Stomach smooth muscle (tissue), 2 donors: ENCODE data around the gene CES1.
"Not testable (repeated sequence)": the region's sequence is repeated elsewhere in the genome, so short reads cannot be mapped to it uniquely, and the experiment has no call there.

Source experiments
- H3K27ac ChIP-seq: one replicate; pipeline ENCODE4 v1.7.0; 2013; ENCODE audit warnings: mild to moderate bottlenecking, low read length, inconsistent platforms
- H3K27me3 ChIP-seq, 2 donors: one replicate each; pipeline ENCODE4 v1.7.0; 2013; ENCODE audit warnings: low read length in 2 of 2; ENCODE audit not compliant: insufficient read depth in 2 of 2, control insufficient read depth in 1 of 2
- H3K36me3 ChIP-seq, 2 donors: one replicate each; pipeline ENCODE4 v1.7.0; 2013; ENCODE audit warnings: low read length in 2 of 2; ENCODE audit not compliant: control insufficient read depth in 2 of 2, insufficient read depth in 2 of 2
- H3K4me1 ChIP-seq: one replicate; pipeline ENCODE4 v1.7.0; 2013; ENCODE audit warnings: low read length; ENCODE audit not compliant: control insufficient read depth, insufficient read depth
- H3K4me3 ChIP-seq, 2 donors: one replicate each; pipeline ENCODE4 v1.7.0; 2013; ENCODE audit warnings: low read length in 2 of 2
- H3K9ac ChIP-seq, 2 donors: one replicate each; pipeline ENCODE4 v1.7.0; 2013; ENCODE audit warnings: low read length in 2 of 2, mild to moderate bottlenecking in 1 of 2
- H3K9me3 ChIP-seq, 2 donors: one replicate each; pipeline ENCODE4 v1.7.0; 2013; ENCODE audit warnings: low read length in 2 of 2; ENCODE audit not compliant: control insufficient read depth in 2 of 2
- donor health status: healthy.
- donor health status: Pancreatic carcinoma.

Gene CES1

DNA sequence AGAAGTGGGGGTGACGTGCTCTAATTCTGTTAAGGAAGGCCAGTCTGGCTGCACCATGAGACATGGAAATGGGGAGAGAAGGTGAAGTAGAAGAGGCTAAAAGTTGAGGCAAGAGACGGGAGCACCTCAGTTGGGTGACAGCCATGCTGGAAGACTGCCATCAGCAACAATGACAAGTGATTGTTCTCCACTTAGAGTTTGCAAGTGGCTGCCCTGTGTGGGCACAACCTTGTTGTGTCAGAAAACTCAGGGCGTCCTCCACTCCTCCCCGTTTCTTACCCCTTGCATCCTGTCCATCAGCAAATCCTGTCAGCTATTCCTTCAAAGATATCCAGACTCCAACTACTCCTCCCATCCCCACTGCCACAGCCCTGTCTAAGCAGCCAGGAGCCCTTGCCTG lies 17.6 kb downstream of the CES1 start:
- H3K36me3 ChIP-seq, result peaks cover 0 to 2% of the 10 kb centered on the region in 2 donors

DNA sequence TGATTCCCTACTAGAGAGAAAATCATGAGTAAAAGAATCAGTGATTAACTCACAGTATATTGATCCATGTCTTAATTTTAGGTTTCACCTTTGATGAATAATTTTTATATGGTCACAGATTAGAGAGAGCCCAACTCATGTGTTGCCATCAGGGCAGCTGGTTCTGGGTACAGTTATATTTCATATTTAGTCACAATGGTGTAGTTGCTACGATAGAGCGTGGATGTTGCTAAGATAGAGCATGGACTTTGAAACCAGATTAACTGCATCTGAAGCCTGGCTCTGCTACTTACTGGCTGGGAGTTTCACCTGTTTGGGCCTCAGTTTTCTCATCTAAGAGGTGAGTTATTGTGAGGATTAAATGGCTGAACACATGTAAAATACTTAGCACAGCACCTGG lies 18.7 kb downstream of the CES1 start:
- H3K9ac ChIP-seq, H3K4me1 ChIP-seq, H3K4me3 ChIP-seq, H3K36me3 ChIP-seq, H3K27ac ChIP-seq, H3K9me3 ChIP-seq: not testable (repeated sequence)
- H3K27me3 ChIP-seq, result peaks cover 0 to 11% of the 10 kb centered on the region in 2 donors

More for the DNA sequence above, 17.6 kb downstream of the CES1 start:
- Histone ChIP-seq H3K9me3 (no peaks in the 10 kb centered on the region), H3K4me1 (no peaks in the 10 kb centered on the region), H3K4me3 (no peak overlapping the region), H3K27ac (no peak overlapping the region), H3K9ac (no peak overlapping the region), H3K27me3 (peaks cover 0 to 9% of the 10 kb centered on the region in 2 donors)

DNA sequence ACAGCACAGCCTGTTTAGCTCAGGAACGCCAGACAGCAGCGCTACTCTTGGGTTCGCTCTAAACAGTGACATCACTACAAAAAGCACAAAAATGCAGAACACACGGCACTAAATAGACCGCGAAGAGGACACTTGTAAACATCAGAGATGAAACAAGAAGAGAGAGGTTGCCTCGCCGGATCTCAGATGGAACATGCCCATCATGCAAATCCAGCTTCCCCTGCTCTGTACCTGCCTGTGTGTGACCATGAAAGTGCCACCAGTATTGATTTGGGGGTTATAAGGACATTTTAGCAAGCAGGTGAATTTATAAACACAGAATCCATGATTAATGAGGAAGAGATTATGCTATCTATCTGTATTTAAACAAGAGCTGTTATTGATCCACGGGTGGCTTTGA lies 19.2 kb downstream of the CES1 start:
- not testable (repeated sequence) for H3K4me3 ChIP-seq, H3K36me3 ChIP-seq, H3K27ac ChIP-seq, H3K9ac ChIP-seq, H3K9me3 ChIP-seq, H3K4me1 ChIP-seq
- H3K27me3 ChIP-seq, result peaks cover 0 to 11% of the 10 kb centered on the region in 2 donors

DNA sequence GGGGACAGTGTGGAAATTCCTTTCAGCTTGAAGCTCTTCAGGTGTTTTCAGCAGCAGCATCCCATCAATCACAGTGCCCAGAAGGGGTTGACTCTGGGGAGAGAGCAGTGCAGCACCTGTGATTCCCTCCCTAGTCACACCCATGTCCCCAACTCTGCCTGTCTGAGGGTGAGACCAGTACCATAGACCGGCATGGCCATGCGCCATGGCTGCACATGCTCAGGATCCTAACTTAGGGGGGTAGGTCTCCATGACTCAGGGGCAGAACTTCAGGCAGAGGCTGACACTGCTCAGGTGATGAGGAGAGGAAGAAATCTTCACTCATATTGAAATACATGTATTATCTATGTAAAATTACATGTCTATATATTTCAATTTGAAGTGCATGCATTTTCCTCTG lies 19.9 kb downstream of the CES1 start:
- Histone ChIP-seq H3K4me3 (no peak overlapping the region), H3K9me3 (no peaks in the 10 kb centered on the region), H3K9ac (no peak overlapping the region), H3K27me3 (peaks cover 0 to 11% of the 10 kb centered on the region in 2 donors), H3K27ac (no peak overlapping the region), H3K4me1 (no peaks in the 10 kb centered on the region), H3K36me3 (peaks cover 0 to 2% of the 10 kb centered on the region in 2 donors)

DNA sequence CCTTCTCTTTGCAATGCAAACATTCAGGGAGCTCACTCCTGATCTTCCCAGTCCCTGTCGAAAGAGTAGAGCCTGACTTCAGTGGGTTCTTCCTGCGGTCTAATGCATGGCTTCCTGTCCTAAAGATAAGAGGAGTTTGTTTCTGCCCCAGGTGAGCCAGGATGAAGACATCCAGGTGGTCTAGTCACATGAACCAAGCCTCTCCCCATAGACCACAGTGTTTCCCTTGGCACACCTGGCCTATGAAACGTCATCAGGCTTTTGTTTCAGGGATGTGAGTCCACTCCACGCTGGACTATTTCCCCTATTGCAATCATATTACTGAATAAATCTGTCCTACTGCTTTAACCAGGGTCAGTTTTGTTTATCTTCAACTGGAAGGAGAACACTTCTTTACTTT lies 21.1 kb downstream of the CES1 start:
- Histone ChIP-seq H3K27ac (no peak overlapping the region), H3K9me3 (no peaks in the 10 kb centered on the region), H3K36me3 (peaks cover 0 to 2% of the 10 kb centered on the region in 2 donors), H3K27me3 (peaks cover 0 to 11% of the 10 kb centered on the region in 2 donors), H3K4me1 (no peaks in the 10 kb centered on the region), H3K4me3 (no peak overlapping the region), H3K9ac (no peak overlapping the region)

DNA sequence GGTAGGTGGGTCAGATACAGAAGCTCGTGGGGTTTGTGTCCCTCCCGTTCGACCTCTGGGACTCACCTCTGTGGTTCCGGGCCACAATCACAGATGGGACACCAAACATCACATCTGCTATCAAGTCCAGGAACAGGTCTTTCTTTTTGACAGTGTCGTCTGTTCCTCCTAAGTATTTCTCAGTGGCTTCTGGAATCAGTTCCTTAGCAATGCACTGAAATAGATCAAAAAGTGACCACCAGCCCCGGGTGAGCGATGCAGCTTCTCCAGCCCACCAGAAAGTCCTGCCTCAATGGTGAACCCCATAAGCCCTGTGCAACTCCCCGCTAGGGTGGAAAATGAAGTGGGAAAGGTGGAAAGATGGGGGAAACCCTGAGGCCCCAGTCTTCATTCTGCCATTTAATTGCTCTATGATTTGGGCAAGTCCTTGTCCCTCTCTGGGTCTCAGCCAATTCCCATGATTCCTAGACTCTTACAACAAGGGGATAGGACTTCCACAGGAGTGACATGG lies 22.4 kb downstream of the CES1 start:
- peaks cover 0 to 2% of the 10 kb centered on the region in 2 donors for H3K36me3 ChIP-seq
- no peaks in the 10 kb centered on the region for H3K9me3 ChIP-seq
- no peaks in the 10 kb centered on the region for H3K4me1 ChIP-seq

DNA sequence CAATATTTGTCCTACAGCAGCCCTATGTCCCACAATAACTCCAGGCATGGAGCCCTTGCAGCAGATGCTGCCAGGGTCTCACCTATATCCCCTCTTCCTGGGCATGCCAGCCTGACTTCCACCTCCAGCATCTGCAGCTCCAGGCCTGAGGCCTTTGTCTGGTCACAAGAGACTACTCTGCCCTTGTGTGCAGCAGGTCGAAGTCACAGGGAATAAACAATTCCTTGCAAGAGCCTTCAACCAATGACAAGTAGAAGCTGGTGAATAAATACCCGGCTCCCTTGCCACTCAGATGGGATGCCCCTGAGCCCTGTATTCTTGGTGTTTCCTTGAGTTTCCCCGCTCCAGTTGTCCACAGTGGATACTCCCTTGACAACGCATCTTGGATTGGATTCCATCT lies 23.0 kb downstream of the CES1 start:
- H3K27ac ChIP-seq, result no peak overlapping the region

More for the DNA sequence above, 22.4 kb downstream of the CES1 start:
- Histone ChIP-seq H3K27me3 (peaks cover 0 to 11% of the 10 kb centered on the region in 2 donors), H3K9ac (no peak overlapping the region), H3K27ac (no peak overlapping the region), H3K4me3 (no peak overlapping the region)

DNA sequence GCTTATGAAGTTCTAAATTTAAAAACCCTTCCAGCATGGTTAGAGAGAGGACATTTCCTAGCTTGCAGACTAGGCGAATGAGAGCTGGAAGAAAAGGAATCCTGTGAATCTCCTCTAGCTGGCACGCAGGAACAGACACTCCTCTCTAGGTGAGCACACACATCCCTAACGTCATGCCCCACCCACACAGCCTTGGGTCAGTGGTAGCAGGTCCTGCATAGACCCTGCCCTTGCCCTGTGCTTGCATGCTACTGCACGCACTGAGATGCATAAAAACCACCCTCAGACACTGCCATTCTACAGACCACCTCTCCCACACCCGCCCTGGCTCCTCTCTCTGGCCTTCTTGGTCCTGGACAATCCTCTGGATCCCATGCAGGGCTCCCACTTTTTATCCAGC lies 23.5 kb downstream of the CES1 start:
- no peaks in the 10 kb centered on the region for H3K4me1 ChIP-seq
- H3K27ac ChIP-seq, result no peak overlapping the region
- no peak overlapping the region for H3K9ac ChIP-seq

More for the DNA sequence above, 23.0 kb downstream of the CES1 start:
- no peak overlapping the region for H3K9ac ChIP-seq
- H3K4me3 ChIP-seq, result no peak overlapping the region
- peaks cover 0 to 11% of the 10 kb centered on the region in 2 donors for H3K27me3 ChIP-seq
- no peaks in the 10 kb centered on the region for H3K4me1 ChIP-seq
- H3K36me3 ChIP-seq, result peaks cover 0 to 2% of the 10 kb centered on the region in 2 donors
- H3K9me3 ChIP-seq, result no peaks in the 10 kb centered on the region

DNA sequence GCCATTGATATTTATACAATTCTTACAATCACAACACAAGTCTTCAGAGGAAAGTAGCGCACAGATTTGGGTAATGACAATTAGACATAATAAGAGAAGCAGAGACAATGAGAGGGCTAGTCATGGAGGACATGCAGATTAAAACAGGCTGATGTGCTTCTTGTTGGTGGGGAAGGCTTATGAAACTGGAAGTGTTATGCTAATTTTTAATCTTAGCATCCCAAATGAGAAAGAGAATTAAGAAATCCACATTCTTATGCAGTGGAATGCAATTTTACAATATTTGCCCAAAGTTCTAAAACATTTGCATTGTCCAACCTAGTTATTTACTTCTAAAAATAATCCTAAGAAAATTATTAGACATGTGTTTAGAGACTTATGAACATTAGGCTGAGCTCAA lies 24.6 kb downstream of the CES1 start:
- H3K4me1 ChIP-seq, H3K27ac ChIP-seq, H3K9me3 ChIP-seq, H3K4me3 ChIP-seq, H3K9ac ChIP-seq, H3K36me3 ChIP-seq: not testable (repeated sequence)
- H3K27me3 ChIP-seq, result peaks cover 0 to 11% of the 10 kb centered on the region in 2 donors

More for the DNA sequence above, 23.5 kb downstream of the CES1 start:
- H3K9me3 ChIP-seq, result no peaks in the 10 kb centered on the region
- peaks cover 0 to 2% of the 10 kb centered on the region in 2 donors for H3K36me3 ChIP-seq
- H3K27me3 ChIP-seq, result peaks cover 0 to 11% of the 10 kb centered on the region in 2 donors
- no peak overlapping the region for H3K4me3 ChIP-seq

DNA sequence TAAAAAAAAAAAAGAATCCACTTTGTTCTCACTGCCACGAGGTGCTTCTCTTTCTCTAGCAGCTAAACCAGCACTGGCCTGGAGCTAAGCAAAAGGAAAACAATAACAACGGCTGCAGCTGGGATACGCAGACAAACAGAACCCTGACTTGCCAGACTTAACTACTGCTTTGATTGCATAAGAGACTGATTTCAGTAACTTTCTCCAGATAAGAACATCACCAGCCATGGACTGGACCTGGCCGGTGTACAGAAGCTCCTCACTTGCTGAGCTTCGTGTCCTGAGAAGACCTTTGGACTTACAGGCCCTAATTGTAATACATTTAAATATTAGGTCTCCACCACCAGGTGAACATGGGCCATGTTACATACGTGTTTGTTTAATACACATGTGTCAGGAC lies 27.8 kb downstream of the CES1 start:
- H3K27me3 ChIP-seq, H3K9ac ChIP-seq, H3K4me3 ChIP-seq, H3K4me1 ChIP-seq, H3K36me3 ChIP-seq, H3K27ac ChIP-seq, H3K9me3 ChIP-seq: not testable (repeated sequence)

DNA sequence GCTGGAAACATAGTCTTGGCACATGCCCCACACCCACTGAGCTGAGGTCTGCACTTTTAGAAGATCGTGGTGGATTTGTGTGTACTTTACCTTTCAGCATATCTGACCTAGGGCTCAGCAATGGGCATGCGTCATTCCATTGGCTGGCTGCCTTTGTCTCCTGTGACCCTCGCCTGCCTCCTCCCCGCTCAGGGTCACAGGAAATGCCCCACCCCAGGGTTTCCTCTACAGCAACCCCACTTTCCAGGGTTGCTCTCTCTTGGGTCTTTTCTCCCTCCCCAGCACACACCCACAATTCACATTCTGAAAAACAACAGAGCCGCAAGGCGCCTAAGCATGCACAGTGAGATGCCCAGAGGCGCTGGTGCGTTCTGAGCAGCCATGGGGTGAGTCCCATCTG lies 29.2 kb downstream of the CES1 start:
- H3K27ac ChIP-seq, H3K36me3 ChIP-seq, H3K4me1 ChIP-seq, H3K4me3 ChIP-seq, H3K9me3 ChIP-seq, H3K27me3 ChIP-seq, H3K9ac ChIP-seq: not testable (repeated sequence)
